ENCODE measurements around the gene ZBTB5. TPM values are rescaled to one million over a fixed set of nuclear protein-coding genes. Genes with fewer than 3 reads are reported as not detected.

The ZBTB5 gene
- total and polyA plus RNA-seq, 2 of the 8 experiments (the other 6 are each of a cell fraction or from before 2014, with no cell fraction given): 13.3 to 14.5 TPM

GRCh38 chr9:37497320-37497719, 32.1 kb upstream of the ZBTB5 start:
- Histone ChIP-seq H3K4me2 (ENCODE audit: insufficient read depth in 1 of 2, low read depth in 2 of 2, low read length in 2 of 2) (no peak overlapping the region), H3K36me3 (ENCODE audit: control insufficient read depth in 2 of 4, insufficient read depth in 4 of 4, low read length in 3 of 4) (peaks cover 36 to 85% (median 72%) of the 10 kb centered on the region in 4 experiments), H3K27me3 (replicated peaks in 1 of 4; ENCODE audit: control insufficient read depth in 3 of 4, extremely low read depth in 1 of 4, insufficient read depth in 3 of 4, low read length in 3 of 4) (no peaks in the 10 kb centered on the region), H4K8ac (ENCODE audit: extremely low read depth, insufficient read depth, low read length) (no peak overlapping the region), H3K79me1 (ENCODE audit: low read depth, low read length) (no peaks in the 10 kb centered on the region; the same call in 1 of the 2 replicates), H2AFZ (ENCODE audit: low read length) (no peak overlapping the region), H3K27ac (ENCODE audit: low read depth, low read length) (no peak overlapping the region), H4K20me1 (replicated peaks in 1 of 2; ENCODE audit: control insufficient read depth in 1 of 2, insufficient read depth in 2 of 2, low read length in 2 of 2) (peaks cover 3 to 6% of the 10 kb centered on the region in 2 experiments), H2BK5ac (ENCODE audit: low read depth, low read length) (no peak overlapping the region), H3K18ac (ENCODE audit: extremely low read depth, low read length) (no peak overlapping the region), H3K9me3 (ENCODE audit: insufficient read depth in 2 of 2, low read depth in 1 of 2, low read length in 1 of 2) (no peaks in the 10 kb centered on the region), H2BK15ac (ENCODE audit: low read length) (no peak overlapping the region), H3K79me2 (ENCODE audit: control insufficient read depth in 1 of 2, insufficient read depth in 2 of 2, low read length in 2 of 2) (no peaks in the 10 kb centered on the region), H4K91ac (replicated peaks; ENCODE audit: insufficient read length, low read length) (no peak overlapping the region), H3K9ac (replicated peaks in 1 of 4; ENCODE audit: extremely low read depth in 1 of 4, low read depth in 3 of 4, low read length in 3 of 4) (no peak overlapping the region), H4K5ac (ENCODE audit: insufficient read length, low read depth, low read length) (no peak overlapping the region), H2BK12ac (ENCODE audit: low read depth, low read length) (no peak overlapping the region), H3K4me3 (ENCODE audit: extremely low read depth in 1 of 4, insufficient read depth in 2 of 4, low read depth in 3 of 4, low read length in 4 of 4) (no peak overlapping the region), H3K4me1 (replicated peaks in 1 of 4; ENCODE audit: control insufficient read depth in 3 of 4, insufficient read depth in 4 of 4, low read length in 3 of 4) (no peaks in the 10 kb centered on the region), H3K4ac (replicated peaks; ENCODE audit: insufficient read length, low read depth, low read length) (no peak overlapping the region), H3K56ac (replicated peaks; ENCODE audit: insufficient read length, low read depth, low read length) (no peak overlapping the region), H2AK5ac (ENCODE audit: low read depth, low read length) (no peak overlapping the region), H2BK120ac (replicated peaks; ENCODE audit: low read depth, low read length) (no peak overlapping the region), H3K14ac (ENCODE audit: insufficient read length) (no peak overlapping the region), H2BK20ac (ENCODE audit: low read length) (no peak overlapping the region), H3K23ac (ENCODE audit: insufficient read length) (no peak overlapping the region), H3K23me2 (ENCODE audit: low read depth, low read length) (no peaks in the 10 kb centered on the region; the same call in 1 of the 2 replicates)
- CTCF ChIA-PET (ENCODE audit: partially characterized antibody): interaction anchor here (0.6 to 2.3 kb wide), 2 partner anchors 14 to 102 kb away, joined by 3 to 13 read pairs; no protein-coding TSS in a partner anchor
- TF ChIP-seq SIN3A (conservative IDR thresholded peaks at IDR 0.05 in 1 of 2, IDR thresholded peaks at IDR 0.05 in 1 of 2; ENCODE audit: low read depth in 1 of 2, low read length in 2 of 2) (no peak), SRF (IDR thresholded peaks at IDR 0.05; ENCODE audit: low read depth, low read length) (no peak), E2F6 (IDR thresholded peaks at IDR 0.05) (no peak), JUN (IDR thresholded peaks at IDR 0.05; ENCODE audit: low read depth, low read length) (no peak)
- 92% methylated on average over 3 of the region's 3 CpGs; no CpG with 5 or more reads in 1 of the 2 experiments for WGBS, 2 experiments (ENCODE audit: extremely low coverage in 1 of 2, insufficient coverage in 1 of 2, insufficient read length in 1 of 2, insufficient replicate concordance in 2 of 2, low coverage in 1 of 2, low lambda C conversion rate in 2 of 2, missing lambda C conversion rate in 1 of 2)
- DNase-seq (ENCODE audit: low read depth in 1 of 2, low spot score in 2 of 2) (no peak), FAIRE-seq (no peak)
- POLR2A ChIA-PET (ENCODE audit: partially characterized antibody): interaction anchor here (0.7 to 1.2 kb wide), 3 partner anchors 9 to 12 kb away, joined by 3 to 6 read pairs (median 6); partner anchors contain the start of gene POLR1E

All from H1 (cell line).